GM18517 (cell line): ENCODE results near the gene CALCOCO2.

ENCODE experiments used
- ATAC-seq: cut with Tn5 transposase; IDR thresholded peaks from one replicate; pipeline ENCODE4 v1.9.1; 2021; ENCODE audit warnings: mild to moderate bottlenecking, moderate library complexity; ENCODE audit not compliant: unreplicated experiment

The CALCOCO2 gene

GRCh38 chr17:48912476-48912875 is 81.6 kb downstream of the CALCOCO2 start:
- ATAC-seq, result no peak
